Omental fat pad (tissue), 4 donors: ENCODE measurements around the gene TRIO. TPM values are rescaled to one million over a fixed set of nuclear protein-coding genes. Genes with fewer than 3 reads are reported as not detected.

ENCODE experiments used
- ATAC-seq: fragments of 150-250 bp; one replicate; pipeline ENCODE4 v1.9.1; 2016; ENCODE audit warnings: mild to moderate bottlenecking, moderate library complexity; ENCODE audit not compliant: low FRiP score
- DNase-seq: peaks from one replicate; pipeline ENCODE4 v3.0.0-alpha.2; 2019; ENCODE audit warnings: low spot score
- CTCF ChIP-seq, 3 donors: fragments of 450-650 bp; IDR thresholded peaks; one replicate each; pipeline ENCODE4 v1.5.1; 2016 to 2017; ENCODE audit warnings: antibody characterized with exemption in 3 of 3, mild to moderate bottlenecking in 3 of 3, moderate library complexity in 2 of 3
- total RNA-seq, 4 donors: library from RNA; depleted of rRNA; stranded (reverse); fragments of >200 nt; gene quantifications; one replicate each; pipeline ENCODE4 v1.1.0, GENCODE V29; 2016

The TRIO gene
- total RNA-seq, 4 donors from 2014 or later = 125 to 370 (median 193) TPM

DNA sequence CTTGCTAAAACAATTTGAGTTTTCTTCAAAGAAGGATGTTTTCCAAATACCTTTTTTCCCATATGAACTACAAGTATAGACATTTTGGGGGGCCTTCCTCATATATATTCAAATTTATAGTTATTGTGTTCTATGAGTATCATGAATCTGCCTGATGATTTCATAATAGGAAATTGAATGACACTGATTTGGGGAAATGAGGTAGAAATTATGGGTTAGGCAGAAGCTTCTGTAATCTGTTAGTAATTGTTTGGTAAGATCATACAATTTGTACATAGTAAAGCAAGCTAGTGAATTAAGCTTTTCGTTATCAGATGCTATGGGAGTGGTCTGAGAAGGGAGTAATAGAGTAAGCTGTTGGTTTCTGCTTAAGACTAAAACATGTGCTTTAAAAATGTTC is 98.0 kb downstream of the TRIO start:
- no peak for TF ChIP-seq CTCF (IDR thresholded peaks at IDR 0.05)
- DNase-seq = no peak
- no peak for ATAC-seq

- TF ChIP-seq CTCF (IDR thresholded peaks at IDR 0.05) = no peak
- DNase-seq (no peak), ATAC-seq (no peak)
Observed at GRCh38 chr5:14242447-14242846, 99.3 kb downstream of the TRIO start.

DNA sequence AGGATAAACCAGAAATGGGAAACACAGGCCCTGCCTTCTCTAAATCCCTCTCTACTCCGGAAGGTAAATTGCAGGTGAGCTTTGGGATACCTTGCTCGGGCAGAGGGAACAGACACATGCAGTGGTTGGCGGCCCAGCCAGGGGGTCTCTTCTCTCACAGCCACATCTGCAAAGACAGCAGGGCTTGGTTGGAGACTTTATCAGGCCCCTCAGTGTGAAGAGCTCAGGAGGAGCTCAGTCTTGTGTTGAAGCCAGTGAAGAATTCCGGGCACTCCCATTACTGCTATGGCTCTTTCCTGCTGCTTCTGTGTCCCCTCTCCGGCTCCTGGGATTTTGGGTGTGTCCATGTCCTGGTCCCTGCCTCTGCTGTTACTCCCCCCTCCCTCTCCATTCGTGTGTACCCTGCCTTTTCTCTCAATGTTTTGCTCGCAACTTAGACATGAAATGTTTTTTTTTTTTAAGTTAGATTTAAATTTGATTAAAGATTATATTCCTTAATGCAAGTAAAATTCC is 99.8 kb downstream of the TRIO start:
- no peak for ATAC-seq
- TF ChIP-seq CTCF (IDR thresholded peaks at IDR 0.05) = no peak
- no peak for DNase-seq

DNA sequence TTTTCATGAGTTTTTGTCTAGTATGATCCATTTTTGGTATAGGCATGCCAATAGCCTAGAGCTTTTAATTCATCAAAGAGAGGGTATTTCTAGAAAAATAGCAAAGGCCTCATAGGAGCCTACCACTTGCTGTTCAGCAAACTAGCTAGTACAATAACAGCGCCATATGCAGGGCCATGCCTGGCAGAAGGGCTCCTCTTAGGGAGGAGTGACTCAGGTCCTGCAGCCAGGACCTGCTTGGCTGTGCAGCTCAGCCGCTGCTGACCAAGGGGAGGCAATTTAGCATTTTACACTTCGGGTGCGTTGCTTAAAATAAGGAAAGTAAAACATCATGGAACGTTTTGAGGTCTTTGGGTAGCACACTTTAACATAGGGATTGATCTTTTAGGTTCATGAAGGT is 100.6 kb downstream of the TRIO start:
- TF ChIP-seq CTCF (IDR thresholded peaks at IDR 0.05) = no peak
- ATAC-seq (no peak), DNase-seq (no peak)

- ATAC-seq = no peak
- DNase-seq = no peak
- TF ChIP-seq CTCF (IDR thresholded peaks at IDR 0.05) = no peak
Observed at GRCh38 chr5:14244721-14245120, 101.6 kb downstream of the TRIO start.

- ATAC-seq (no peak), DNase-seq (no peak)
- no peak for TF ChIP-seq CTCF (IDR thresholded peaks at IDR 0.05)
Observed at GRCh38 chr5:14245132-14245925, 102.2 kb downstream of the TRIO start.
